SK-N-SH (cell line): ENCODE data around the gene PPL.

Experiments
- NFIC ChIP-seq: IDR thresholded peaks from 2 replicates; pipeline ENCODE4 v1.4.0; 2012; ENCODE audit warnings: borderline replicate concordance
- POLR2AphosphoS5 ChIP-seq: IDR thresholded peaks from 2 replicates; pipeline ENCODE4 v1.6.1; 2012; ENCODE audit warnings: low read depth, low read length
- RCOR1 ChIP-seq: fragments of 150-350 bp; IDR thresholded peaks from 2 replicates; pipeline ENCODE4 v1.6.1; 2017; ENCODE audit warnings: antibody characterized with exemption, low read length
- TF ChIP-seq, protein P1 (sequence below): fragments of 200-600 bp; sonication (generic); IDR thresholded peaks from 2 replicates; pipeline ENCODE4 v1.6.1; 2017; ENCODE audit warnings: antibody characterized with exemption, mild to moderate bottlenecking, moderate library complexity

DNA sequence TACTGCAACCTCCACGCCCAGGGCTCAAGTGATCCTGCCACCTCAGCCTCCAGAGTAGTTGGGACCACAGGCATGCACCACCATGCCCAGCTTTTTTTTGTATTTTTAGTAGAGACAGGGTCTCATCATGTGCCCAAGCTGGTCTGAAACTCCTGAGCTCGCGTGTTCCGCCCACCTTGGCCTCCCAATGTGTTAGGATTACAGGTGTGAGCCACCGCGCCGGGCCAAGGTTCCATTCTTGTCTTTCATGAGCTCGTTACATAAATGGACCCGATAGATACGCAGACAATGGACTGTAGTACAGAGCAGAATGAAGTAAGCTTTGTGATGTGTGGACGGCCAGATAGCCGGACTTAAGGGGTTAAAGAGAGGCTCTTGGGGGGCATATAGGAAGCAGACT lies 70.4 kb downstream of the PPL start:
- TF ChIP-seq RCOR1 = no peak
- no peak for TF ChIP-seq POLR2AphosphoS5
- TF ChIP-seq, protein P1, sequence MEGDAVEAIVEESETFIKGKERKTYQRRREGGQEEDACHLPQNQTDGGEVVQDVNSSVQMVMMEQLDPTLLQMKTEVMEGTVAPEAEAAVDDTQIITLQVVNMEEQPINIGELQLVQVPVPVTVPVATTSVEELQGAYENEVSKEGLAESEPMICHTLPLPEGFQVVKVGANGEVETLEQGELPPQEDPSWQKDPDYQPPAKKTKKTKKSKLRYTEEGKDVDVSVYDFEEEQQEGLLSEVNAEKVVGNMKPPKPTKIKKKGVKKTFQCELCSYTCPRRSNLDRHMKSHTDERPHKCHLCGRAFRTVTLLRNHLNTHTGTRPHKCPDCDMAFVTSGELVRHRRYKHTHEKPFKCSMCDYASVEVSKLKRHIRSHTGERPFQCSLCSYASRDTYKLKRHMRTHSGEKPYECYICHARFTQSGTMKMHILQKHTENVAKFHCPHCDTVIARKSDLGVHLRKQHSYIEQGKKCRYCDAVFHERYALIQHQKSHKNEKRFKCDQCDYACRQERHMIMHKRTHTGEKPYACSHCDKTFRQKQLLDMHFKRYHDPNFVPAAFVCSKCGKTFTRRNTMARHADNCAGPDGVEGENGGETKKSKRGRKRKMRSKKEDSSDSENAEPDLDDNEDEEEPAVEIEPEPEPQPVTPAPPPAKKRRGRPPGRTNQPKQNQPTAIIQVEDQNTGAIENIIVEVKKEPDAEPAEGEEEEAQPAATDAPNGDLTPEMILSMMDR = no peak
- TF ChIP-seq NFIC = no peak
